Measurements from ENCODE around the gene TPSAB1. TPM values are rescaled to one million over a fixed set of nuclear protein-coding genes. Genes with fewer than 3 reads are reported as not detected.

TPSAB1 gene
- total and polyA plus RNA-seq, 10 of the 15 experiments (the other 5 are each of a cell fraction or from before 2014, with no cell fraction given) = 0.06 TPM; not detected in 9

- H3K79me2 ChIP-seq (ENCODE audit: control insufficient read depth, insufficient read depth, low read length) = no peaks in the 10 kb centered on the region
- H3K4me1 ChIP-seq (ENCODE audit: control insufficient read depth, insufficient read depth, low read length) = no peaks in the 10 kb centered on the region
- no peak overlapping the region for H2AFZ ChIP-seq (ENCODE audit: control insufficient read depth, low read depth, low read length)
- H4K20me1 ChIP-seq (ENCODE audit: control insufficient read depth, insufficient read depth) = no peaks in the 10 kb centered on the region
- no peak overlapping the region for H3K4me3 ChIP-seq
- no peak overlapping the region for H3K9ac ChIP-seq (ENCODE audit: control insufficient read depth, insufficient read depth, low read length)
- intact Hi-C loops (cut with micrococcal nuclease; ENCODE audit: unreplicated experiment) (no loop called here), in situ Hi-C loops (cut with MboI) (no loop called here)
- no peak for FAIRE-seq
- no peaks in the 10 kb centered on the region for H3K27me3 ChIP-seq (replicated peaks in 1 of 2; ENCODE audit: control insufficient read depth in 2 of 2, insufficient read depth in 2 of 2, low read length in 1 of 2)
- 60% methylated on average over 19 of the region's 19 CpGs for WGBS (ENCODE audit: insufficient coverage, insufficient replicate concordance, low lambda C conversion rate, missing lambda C conversion rate)
- TF ChIP-seq SIX5 (IDR thresholded peaks at IDR 0.05; ENCODE audit: low read depth, low read length, severe bottlenecking) = no peak
- TF ChIP-seq CBFB (IDR thresholded peaks at IDR 0.05; ENCODE audit: low read depth) = no peak
- TF ChIP-seq MTA3 (IDR thresholded peaks at IDR 0.05; ENCODE audit: borderline replicate concordance, low read length) = no peak
- TF ChIP-seq FOXM1 (IDR thresholded peaks at IDR 0.05; ENCODE audit: low read depth, low read length) = no peak
- ChIA-PET RAD21 (ENCODE audit: unreplicated experiment) (no interaction called here), SMC1A (ENCODE audit: uncharacterized antibody, unreplicated experiment) (no interaction called here), POLR2A (no interaction called here), CTCF (no interaction called here)
- no peak for DNase-seq (ENCODE audit: low read depth, low spot score)
- ATAC-seq = no peak
- no peaks in the 10 kb centered on the region for H3K36me3 ChIP-seq (ENCODE audit: control insufficient read depth in 2 of 2, insufficient read depth in 2 of 2, low read length in 1 of 2)
- no TSS peak for BruUV-seq (replicated peaks)
- H3K27ac ChIP-seq (ENCODE audit: control insufficient read depth, insufficient read depth) = no peak overlapping the region
- no peak overlapping the region for H3K4me2 ChIP-seq (ENCODE audit: control insufficient read depth, insufficient read depth)
- no peaks in the 10 kb centered on the region; the same call in 2 of the 3 replicates for H3K9me3 ChIP-seq (replicated peaks; ENCODE audit: control insufficient read depth, insufficient read depth, low read length)
These were observed 43.2 kb upstream of the TPSAB1 start for GRCh38 chr16:1197237-1197866.

DNA sequence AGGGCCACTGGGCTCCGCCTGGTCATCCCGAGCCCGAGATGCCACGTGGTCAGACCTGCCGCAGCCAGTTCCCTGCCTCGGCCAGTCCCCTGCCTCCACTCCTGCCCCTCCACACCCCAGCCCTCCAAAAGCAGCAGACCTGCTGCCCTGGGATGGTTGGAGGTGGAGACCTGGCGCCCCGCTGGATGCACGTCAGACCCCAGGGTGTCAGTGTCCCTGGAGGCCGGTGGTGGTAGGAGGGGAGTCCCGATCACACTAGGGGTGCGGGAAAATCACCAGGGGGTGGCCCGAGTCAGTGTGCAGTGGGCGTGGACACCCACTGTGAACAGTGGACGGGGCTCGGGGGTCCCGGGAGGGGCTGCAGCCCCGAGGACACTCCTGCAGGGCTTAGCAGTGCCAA, 42.3 kb upstream of the TPSAB1 start:
- intact Hi-C loops (cut with micrococcal nuclease; ENCODE audit: unreplicated experiment) = no loop called here
- ChIA-PET RAD21 (ENCODE audit: unreplicated experiment) (no interaction called here), SMC1A (ENCODE audit: uncharacterized antibody, unreplicated experiment) (no interaction called here), POLR2A (no interaction called here), CTCF (no interaction called here)
- Histone ChIP-seq H3K9ac (ENCODE audit: control insufficient read depth, insufficient read depth, low read length) (no peak overlapping the region), H4K20me1 (ENCODE audit: control insufficient read depth, insufficient read depth) (no peaks in the 10 kb centered on the region), H3K79me2 (ENCODE audit: control insufficient read depth, insufficient read depth, low read length) (no peaks in the 10 kb centered on the region), H3K36me3 (ENCODE audit: control insufficient read depth in 2 of 2, insufficient read depth in 2 of 2, low read length in 1 of 2) (no peaks in the 10 kb centered on the region), H3K4me1 (ENCODE audit: control insufficient read depth, insufficient read depth, low read length) (no peaks in the 10 kb centered on the region), H3K9me3 (replicated peaks; ENCODE audit: control insufficient read depth, insufficient read depth, low read length) (no peaks in the 10 kb centered on the region; the same call in 2 of the 3 replicates), H3K27me3 (replicated peaks in 1 of 2; ENCODE audit: control insufficient read depth in 2 of 2, insufficient read depth in 2 of 2, low read length in 1 of 2) (no peaks in the 10 kb centered on the region), H3K4me2 (ENCODE audit: control insufficient read depth, insufficient read depth) (no peak overlapping the region), H2AFZ (ENCODE audit: control insufficient read depth, low read depth, low read length) (no peak overlapping the region), H3K27ac (ENCODE audit: control insufficient read depth, insufficient read depth) (no peak overlapping the region), H3K4me3 (no peak overlapping the region)
- in situ Hi-C loops (cut with MboI) = no loop called here
- no peak for FAIRE-seq
- ATAC-seq = no peak
- no TSS peak for BruUV-seq (replicated peaks)
- DNase-seq (ENCODE audit: low read depth, low spot score) = no peak
- WGBS (ENCODE audit: insufficient coverage, insufficient replicate concordance, low lambda C conversion rate, missing lambda C conversion rate) = 48% methylated on average over 15 of the region's 18 CpGs
- TF ChIP-seq PAX8 (IDR thresholded peaks at IDR 0.05) (no peak), E2F4 (IDR thresholded peaks at IDR 0.05; ENCODE audit: low read depth, low read length) (no peak), SP1 (IDR thresholded peaks at IDR 0.05; ENCODE audit: low read depth, low read length) (no peak), HCFC1 (IDR thresholded peaks at IDR 0.05; ENCODE audit: low read length) (no peak), IRF4 (IDR thresholded peaks at IDR 0.05; ENCODE audit: low read depth, low read length) (no peak), GABPA (IDR thresholded peaks at IDR 0.05; ENCODE audit: low read depth) (no peak), USF2 (IDR thresholded peaks at IDR 0.05; ENCODE audit: borderline replicate concordance, low read depth, low read length) (no peak), CUX1 (IDR thresholded peaks at IDR 0.05; ENCODE audit: insufficient replicate concordance, low read depth, low read length) (no peak)

Measured in GM12878 (cell line).